RWPE1 (cell line): ENCODE results near the gene ARL16.

Experiments used
- CTCF ChIA-PET: fragments of 350-600 bp; sonication (Branson Sonifier 250); formaldehyde crosslinking; extraction: SDS; loops from one replicate; lab custom pipeline; 2021; lab: Yijun Ruan, JAX
- POLR2A ChIA-PET: fragments of 400-600 bp; formaldehyde crosslinking; extraction: SDS; loops from one replicate; lab custom pipeline; 2020; ENCODE audit warnings: antibody characterized with exemption; ENCODE audit not compliant: low non-redundant PET; lab: Yijun Ruan, JAX
- DNase-seq: peaks from one replicate; pipeline ENCODE4 v3.0.0; 2012; ENCODE audit warnings: low spot score
- H3K27ac ChIP-seq: fragments of 450-650 bp; 2 replicates; pipeline ENCODE4 v1.5.1; 2017
- CTCF ChIP-seq: fragments of 450-650 bp; conservative IDR thresholded peaks from 2 replicates; pipeline ENCODE4 v1.5.1; 2017; ENCODE audit warnings: low read depth, mild to moderate bottlenecking

The ARL16 gene

DNA sequence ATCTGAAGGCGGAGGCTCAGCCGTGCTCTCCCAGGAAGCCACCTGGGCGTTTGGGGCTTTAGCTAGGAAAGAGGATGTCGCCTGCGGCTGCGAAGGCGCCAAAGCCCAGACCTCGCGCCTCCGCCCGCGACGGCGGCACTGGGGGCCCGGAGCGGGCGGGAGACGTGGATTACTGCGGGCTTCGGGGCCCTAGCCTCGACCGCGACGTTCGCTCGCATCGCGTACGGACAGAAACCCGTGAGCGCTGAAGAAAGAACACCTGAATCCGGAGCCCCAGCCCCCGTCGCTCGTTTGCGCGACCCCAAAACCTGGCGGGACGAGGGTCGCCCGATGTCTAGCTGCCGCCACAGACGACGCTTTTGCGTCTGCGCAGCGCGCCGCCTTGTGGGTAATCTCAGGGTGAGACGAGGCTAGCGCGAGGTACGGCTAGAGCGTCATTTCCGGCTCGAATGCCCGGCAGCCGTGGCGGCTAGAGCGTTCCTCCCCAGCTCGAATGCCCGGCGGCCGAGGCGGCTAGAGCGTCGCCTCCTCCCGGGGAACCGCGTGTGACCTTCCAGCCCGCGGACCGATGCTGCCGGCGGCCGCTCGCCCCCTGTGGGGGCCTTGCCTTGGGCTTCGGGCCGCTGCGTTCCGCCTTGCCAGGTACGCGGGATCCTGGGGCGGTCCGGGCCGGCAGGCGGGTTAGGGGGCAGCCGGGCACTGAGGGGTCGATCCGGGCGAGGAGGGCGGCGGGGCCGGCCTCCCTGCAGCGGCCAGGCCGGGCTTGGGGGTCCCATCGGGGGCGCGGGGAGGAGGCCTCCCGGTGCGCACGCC, 19.5 kb upstream of the ARL16 start, which contains the start of gene MRPL12:
Gene MRPL12 (plus strand): TSS at position 434 of the 813 bp plus-strand sequence. CDS start 135 bp downstream, at position 569.
- peak within 1 kb of the TSS; percentile 89 for H3K27ac ChIP-seq
- DNase-seq: peak; percentile 86
- ChIA-PET CTCF (no interaction called here), POLR2A (interaction anchor here (1.4 kb wide), 1 partner anchor 18 kb away, joined by 6 read pairs; no protein-coding TSS in a partner anchor)
- TF ChIP-seq CTCF: no peak

DNA sequence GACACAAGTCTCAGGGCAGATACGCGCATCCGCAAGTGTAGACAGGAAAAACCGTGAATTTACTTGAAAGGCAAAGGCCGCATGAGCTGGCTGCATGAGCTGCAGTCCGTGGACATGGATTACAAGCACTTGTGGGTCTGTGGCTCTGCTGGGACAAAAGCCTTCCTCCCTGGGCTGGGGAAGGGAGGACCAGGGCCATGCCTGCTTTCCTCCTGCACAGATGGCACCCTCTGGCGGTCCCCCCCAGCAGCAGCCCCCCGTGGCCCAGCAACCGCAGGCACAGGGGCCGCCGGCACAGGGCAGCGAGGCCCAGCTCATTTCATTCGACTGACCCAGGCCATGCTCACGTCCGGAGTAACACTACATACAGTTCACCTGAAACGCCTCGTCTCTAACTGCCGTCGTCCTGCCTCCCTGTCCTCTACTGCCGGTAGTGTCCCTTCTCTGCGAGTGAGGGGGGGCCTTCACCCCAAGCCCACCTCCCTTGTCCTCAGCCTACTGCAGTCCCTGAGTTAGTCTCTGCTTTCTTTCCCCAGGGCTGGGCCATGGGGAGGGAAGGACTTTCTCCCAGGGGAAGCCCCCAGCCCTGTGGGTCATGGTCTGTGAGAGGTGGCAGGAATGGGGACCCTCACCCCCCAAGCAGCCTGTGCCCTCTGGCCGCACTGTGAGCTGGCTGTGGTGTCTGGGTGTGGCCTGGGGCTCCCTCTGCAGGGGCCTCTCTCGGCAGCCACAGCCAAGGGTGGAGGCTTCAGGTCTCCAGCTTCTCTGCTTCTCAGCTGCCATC, 17.9 kb upstream of the ARL16 start:
- peak overlapping the region; percentile 89 for H3K27ac ChIP-seq
- DNase-seq: peak; percentile 20
- TF ChIP-seq CTCF: no peak
- POLR2A ChIA-PET: interaction anchor here (0.9 kb wide), 1 partner anchor 31 kb away, joined by 4 read pairs; no protein-coding TSS in a partner anchor
- CTCF ChIA-PET: interaction anchor here (0.9 to 1.6 kb wide), 2 partner anchors 16 to 18 kb away, joined by 3 to 6 read pairs; partner anchors contain the start of genes ARL16 and HGS

GRCh38 chr17:81700353-81701287, 17.0 kb upstream of the ARL16 start:
- POLR2A ChIA-PET: no interaction called here
- no peak for TF ChIP-seq CTCF
- CTCF ChIA-PET: interaction anchor here (1.6 kb wide), 1 partner anchor 17 kb away, joined by 6 read pairs; the partner anchor contains the start of genes ARL16 and HGS
- no peak for DNase-seq
- peak overlapping the region; percentile 89 for H3K27ac ChIP-seq

GRCh38 chr17:81697261-81698044, 13.9 kb upstream of the ARL16 start:
- TF ChIP-seq CTCF: no peak
- CTCF ChIA-PET: interaction anchor here (0.6 to 0.7 kb wide), 2 partner anchors 62 to 185 kb away, joined by 3 to 4 read pairs; no protein-coding TSS in a partner anchor
- DNase-seq: no peak
- peak overlapping the region; percentile 55 for H3K27ac ChIP-seq
- POLR2A ChIA-PET: no interaction called here

DNA sequence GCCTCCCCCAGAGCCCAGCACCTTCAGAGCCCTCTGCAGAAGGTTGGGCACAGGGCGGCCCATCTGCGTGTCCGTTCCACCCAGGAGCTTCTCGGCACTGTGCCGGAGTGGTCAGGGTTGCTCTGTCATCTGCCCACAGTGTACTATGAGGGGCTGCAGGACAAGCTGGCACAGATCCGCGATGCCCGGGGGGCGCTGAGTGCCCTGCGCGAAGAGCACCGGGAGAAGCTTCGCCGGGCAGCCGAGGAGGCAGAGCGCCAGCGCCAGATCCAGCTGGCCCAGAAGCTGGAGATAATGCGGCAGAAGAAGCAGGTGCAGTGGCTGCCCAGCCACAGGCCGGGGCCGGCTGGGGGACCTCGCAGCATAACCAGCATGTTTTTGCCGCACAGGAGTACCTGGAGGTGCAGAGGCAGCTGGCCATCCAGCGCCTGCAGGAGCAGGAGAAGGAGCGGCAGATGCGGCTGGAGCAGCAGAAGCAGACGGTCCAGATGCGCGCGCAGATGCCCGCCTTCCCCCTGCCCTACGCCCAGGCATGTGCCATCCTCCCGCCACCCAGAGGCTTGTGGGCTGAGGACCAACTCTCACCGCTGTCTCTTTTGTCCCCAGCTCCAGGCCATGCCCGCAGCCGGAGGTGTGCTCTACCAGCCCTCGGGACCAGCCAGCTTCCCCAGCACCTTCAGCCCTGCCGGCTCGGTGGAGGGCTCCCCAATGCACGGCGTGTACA, 12.8 kb upstream of the ARL16 start:
- CTCF ChIA-PET: no interaction called here
- POLR2A ChIA-PET: interaction anchor here (1.2 kb wide), 1 partner anchor 11 kb away, joined by 3 read pairs; no protein-coding TSS in a partner anchor

More for the DNA sequence above, 12.8 kb upstream of the ARL16 start:
- H3K27ac ChIP-seq: peak overlapping the region; percentile 55
- no peak for TF ChIP-seq CTCF
- DNase-seq: no peak
